Measurements from ENCODE around the gene METAP1D. TPM values are rescaled to one million over a fixed set of nuclear protein-coding genes. Genes with fewer than 3 reads are reported as not detected.
"Not testable (repeated sequence)": the region's sequence is repeated elsewhere in the genome, so short reads cannot be mapped to it uniquely, and the experiment has no call there.

Gene METAP1D
- total and polyA plus RNA-seq, 2 experiments from 2014 or later, result 4.1 to 6.9 TPM

DNA sequence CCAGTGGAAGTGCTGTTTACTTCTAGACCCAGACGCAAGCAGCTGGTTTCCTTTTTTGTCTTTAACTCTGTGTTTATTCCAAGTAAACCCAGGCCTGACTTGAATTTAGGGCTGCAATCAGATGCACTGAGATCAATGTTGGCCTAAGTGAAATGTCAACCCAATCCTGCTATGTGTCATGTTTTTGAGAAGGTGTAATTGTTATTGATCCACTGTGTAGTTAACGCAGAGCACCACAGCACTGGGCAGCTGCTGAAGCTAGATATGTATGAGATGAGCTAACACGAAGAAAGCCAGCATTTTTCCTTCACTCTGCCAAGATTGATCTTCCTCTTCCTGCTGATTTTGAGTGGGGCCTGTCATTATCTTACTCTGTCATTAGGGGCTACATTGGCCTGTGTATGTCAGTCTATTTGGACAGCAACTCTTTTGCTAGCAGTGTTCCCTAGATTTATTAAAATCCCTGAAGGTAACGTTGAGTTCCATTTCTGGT, 66.7 kb downstream of the METAP1D start:
- Histone ChIP-seq H3K9me2 (ENCODE audit: insufficient read depth) (no peaks in the 10 kb centered on the region), H3K27me3 (replicated peaks; ENCODE audit: insufficient read depth) (no peaks in the 10 kb centered on the region), H3K4me3 (no peak overlapping the region), H3K9ac (no peak overlapping the region), H3F3A (ENCODE audit: insufficient read depth) (no peaks in the 10 kb centered on the region), H4K20me1 (ENCODE audit: insufficient read depth) (no peaks in the 10 kb centered on the region), H3K4me2 (ENCODE audit: unreplicated experiment) (no peak overlapping the region), H2AFZ (no peak overlapping the region), H3K9me3 (ENCODE audit: low read depth) (no peaks in the 10 kb centered on the region), H3K36me3 (ENCODE audit: low read depth) (peaks cover 3% of the 10 kb centered on the region; the same call in 1 of the 2 replicates), H3K4me1 (ENCODE audit: insufficient read depth) (no peaks in the 10 kb centered on the region), H3K79me2 (ENCODE audit: insufficient read depth) (no peaks in the 10 kb centered on the region), H3K27ac (no peak overlapping the region)
- no peak for DNase-seq
- TF ChIP-seq EZH2phosphoT487 (IDR thresholded peaks at IDR 0.05; ENCODE audit: insufficient read depth, low read depth) (no peak), EZH2 (IDR thresholded peaks at IDR 0.05; ENCODE audit: insufficient read depth, poor library complexity, severe bottlenecking) (no peak)
- in situ Hi-C loops (cut with MboI), result no loop called here
- 79 to 90% methylated on average over 4 of the region's 4 CpGs for WGBS, 2 experiments (ENCODE audit: low coverage in 1 of 2, low lambda C conversion rate in 2 of 2, missing lambda C conversion rate in 2 of 2)

DNA sequence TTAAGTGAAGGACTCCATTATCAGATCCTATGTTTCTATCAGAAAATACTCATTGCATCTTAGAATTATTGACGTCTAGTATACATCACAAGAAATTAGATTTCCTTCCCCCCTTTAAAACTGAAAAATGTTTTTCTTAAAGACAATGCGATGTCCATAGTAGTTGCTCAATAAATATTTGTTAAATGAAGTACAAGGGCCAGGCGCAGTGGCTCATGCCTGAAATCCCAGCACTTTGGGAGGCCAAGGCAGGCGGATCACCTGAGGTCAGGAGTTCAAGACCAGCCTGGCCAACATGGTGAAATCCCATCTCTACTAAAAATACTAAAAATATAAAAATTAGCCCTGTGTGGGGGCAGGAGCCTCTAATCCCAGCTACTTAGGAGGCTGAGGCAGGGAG, 68.2 kb downstream of the METAP1D start:
- H3K9me2 ChIP-seq (ENCODE audit: insufficient read depth); H3K4me2 ChIP-seq (ENCODE audit: unreplicated experiment); DNase-seq; H3F3A ChIP-seq (ENCODE audit: insufficient read depth); H3K27ac ChIP-seq; H3K4me3 ChIP-seq; H3K79me2 ChIP-seq (ENCODE audit: insufficient read depth); H3K36me3 ChIP-seq (ENCODE audit: low read depth); H3K9ac ChIP-seq; H2AFZ ChIP-seq; H3K27me3 ChIP-seq (replicated peaks; ENCODE audit: insufficient read depth); in situ Hi-C loops (cut with MboI); H3K4me1 ChIP-seq (ENCODE audit: insufficient read depth); H3K9me3 ChIP-seq (ENCODE audit: low read depth); H4K20me1 ChIP-seq (ENCODE audit: insufficient read depth): not testable (repeated sequence)
- WGBS, 2 experiments (ENCODE audit: low coverage in 1 of 2, low lambda C conversion rate in 2 of 2, missing lambda C conversion rate in 2 of 2), result 90 to 98% methylated on average over 4 of the region's 4 CpGs

DNA sequence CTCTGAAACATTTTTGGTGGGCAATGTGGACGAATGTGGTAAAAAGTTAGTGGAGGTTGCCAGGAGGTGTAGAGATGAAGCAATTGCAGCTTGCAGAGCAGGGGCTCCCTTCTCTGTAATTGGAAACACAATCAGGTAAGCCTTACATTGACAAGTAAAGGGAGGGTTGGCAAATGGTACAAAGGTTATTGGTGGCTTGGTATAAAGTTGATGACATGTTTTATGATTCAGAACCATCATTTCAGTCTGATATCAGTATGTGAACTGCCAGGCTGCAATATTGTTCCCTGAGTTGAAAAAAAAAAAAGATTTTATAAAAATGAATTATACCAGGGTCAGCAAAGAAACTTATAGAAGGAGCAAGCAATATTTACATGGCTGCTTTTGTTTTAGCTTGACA, 71.2 kb downstream of the METAP1D start:
- H3K4me3 ChIP-seq, result no peak overlapping the region

DNA sequence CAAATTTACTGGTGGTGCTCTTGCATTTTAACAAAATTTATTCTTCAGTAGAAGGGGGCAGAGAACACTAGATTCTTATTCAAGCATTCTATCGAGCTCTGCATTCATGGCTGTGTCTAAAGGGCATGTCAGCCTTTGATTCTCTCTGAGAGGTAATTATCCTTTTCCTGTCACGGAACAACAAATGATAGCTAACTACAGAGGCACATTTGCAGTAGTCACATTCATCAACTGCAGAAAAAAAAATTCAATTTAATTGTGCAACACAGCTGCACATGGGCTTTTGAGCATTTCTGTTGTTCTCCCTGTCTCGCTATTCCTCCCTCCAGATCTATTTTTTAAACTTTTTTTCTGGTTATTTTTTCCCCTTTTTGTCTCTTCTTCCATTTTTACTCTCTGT, 72.5 kb downstream of the METAP1D start:
- Histone ChIP-seq H3K4me2 (ENCODE audit: unreplicated experiment) (no peak overlapping the region), H4K20me1 (ENCODE audit: insufficient read depth) (no peaks in the 10 kb centered on the region), H3K9ac (no peak overlapping the region), H2AFZ (no peak overlapping the region), H3K27ac (no peak overlapping the region), H3K27me3 (replicated peaks; ENCODE audit: insufficient read depth) (no peaks in the 10 kb centered on the region), H3K4me3 (no peak overlapping the region), H3K79me2 (ENCODE audit: insufficient read depth) (no peaks in the 10 kb centered on the region), H3K9me2 (ENCODE audit: insufficient read depth) (no peaks in the 10 kb centered on the region), H3K36me3 (ENCODE audit: low read depth) (no peaks in the 10 kb centered on the region), H3K4me1 (ENCODE audit: insufficient read depth) (no peaks in the 10 kb centered on the region), H3K9me3 (ENCODE audit: low read depth) (no peaks in the 10 kb centered on the region), H3F3A (ENCODE audit: insufficient read depth) (no peaks in the 10 kb centered on the region)
- in situ Hi-C loops (cut with MboI), result no loop called here
- TF ChIP-seq EZH2 (IDR thresholded peaks at IDR 0.05; ENCODE audit: insufficient read depth, poor library complexity, severe bottlenecking) (no peak), EZH2phosphoT487 (IDR thresholded peaks at IDR 0.05; ENCODE audit: insufficient read depth, low read depth) (no peak)
- WGBS, 2 experiments (ENCODE audit: low coverage in 1 of 2, low lambda C conversion rate in 2 of 2, missing lambda C conversion rate in 2 of 2), result 95 to 98% methylated on average over 3 of the region's 3 CpGs
- no peak for DNase-seq

More for the DNA sequence above, 71.2 kb downstream of the METAP1D start:
- in situ Hi-C loops (cut with MboI), result no loop called here
- no peak overlapping the region for H3K4me2 ChIP-seq (ENCODE audit: unreplicated experiment)
- H3F3A ChIP-seq (ENCODE audit: insufficient read depth), result no peaks in the 10 kb centered on the region
- DNase-seq, result no peak
- H3K9me2 ChIP-seq (ENCODE audit: insufficient read depth), result no peaks in the 10 kb centered on the region
- H3K4me1 ChIP-seq (ENCODE audit: insufficient read depth), result no peaks in the 10 kb centered on the region
- H3K27ac ChIP-seq, result no peak overlapping the region
- 92 to 95% methylated on average over 1 of the region's 1 CpG for WGBS, 2 experiments (ENCODE audit: low coverage in 1 of 2, low lambda C conversion rate in 2 of 2, missing lambda C conversion rate in 2 of 2)
- H3K9me3 ChIP-seq (ENCODE audit: low read depth), result no peaks in the 10 kb centered on the region
- no peaks in the 10 kb centered on the region for H3K27me3 ChIP-seq (replicated peaks; ENCODE audit: insufficient read depth)
- no peak overlapping the region for H2AFZ ChIP-seq
- no peaks in the 10 kb centered on the region for H4K20me1 ChIP-seq (ENCODE audit: insufficient read depth)
- H3K79me2 ChIP-seq (ENCODE audit: insufficient read depth), result no peaks in the 10 kb centered on the region
- no peaks in the 10 kb centered on the region for H3K36me3 ChIP-seq (ENCODE audit: low read depth)
- TF ChIP-seq EZH2 (IDR thresholded peaks at IDR 0.05; ENCODE audit: insufficient read depth, poor library complexity, severe bottlenecking), result no peak
- no peak for TF ChIP-seq EZH2phosphoT487 (IDR thresholded peaks at IDR 0.05; ENCODE audit: insufficient read depth, low read depth)
- H3K9ac ChIP-seq, result no peak overlapping the region

DNA sequence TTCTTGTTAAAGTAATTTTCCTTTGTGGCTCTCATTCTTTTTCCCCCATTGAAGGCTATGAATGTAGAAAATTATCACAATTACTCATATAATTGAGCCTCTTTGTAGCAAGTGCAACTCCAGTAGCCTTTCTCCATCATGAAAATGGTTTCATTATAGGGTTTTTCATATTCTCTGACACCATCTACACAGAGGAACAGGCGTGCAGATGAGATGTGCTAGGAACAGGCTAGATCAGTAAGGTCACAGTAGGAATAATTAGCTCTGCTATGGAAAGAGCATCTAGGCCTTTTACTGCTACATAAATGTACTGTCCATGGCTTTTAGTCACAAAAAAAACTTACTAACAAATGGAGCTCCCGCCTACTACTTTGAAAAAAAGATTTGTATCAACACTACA, 73.0 kb downstream of the METAP1D start:
- H3K9ac ChIP-seq, result no peak overlapping the region
- H3K27ac ChIP-seq, result no peak overlapping the region
- no peaks in the 10 kb centered on the region for H3F3A ChIP-seq (ENCODE audit: insufficient read depth)
- H3K9me3 ChIP-seq (ENCODE audit: low read depth), result no peaks in the 10 kb centered on the region
- no peaks in the 10 kb centered on the region for H3K4me1 ChIP-seq (ENCODE audit: insufficient read depth)
- 92 to 96% methylated on average over 2 of the region's 2 CpGs for WGBS, 2 experiments (ENCODE audit: low coverage in 1 of 2, low lambda C conversion rate in 2 of 2, missing lambda C conversion rate in 2 of 2)
- H3K9me2 ChIP-seq (ENCODE audit: insufficient read depth), result no peaks in the 10 kb centered on the region
- no peaks in the 10 kb centered on the region for H3K27me3 ChIP-seq (replicated peaks; ENCODE audit: insufficient read depth)
- in situ Hi-C loops (cut with MboI), result no loop called here
- H3K4me3 ChIP-seq, result no peak overlapping the region
- no peak for DNase-seq
- no peak for TF ChIP-seq EZH2 (IDR thresholded peaks at IDR 0.05; ENCODE audit: insufficient read depth, poor library complexity, severe bottlenecking)
- no peak for TF ChIP-seq EZH2phosphoT487 (IDR thresholded peaks at IDR 0.05; ENCODE audit: insufficient read depth, low read depth)
- no peaks in the 10 kb centered on the region for H3K36me3 ChIP-seq (ENCODE audit: low read depth)
- no peak overlapping the region for H3K4me2 ChIP-seq (ENCODE audit: unreplicated experiment)
- H2AFZ ChIP-seq, result no peak overlapping the region
- H3K79me2 ChIP-seq (ENCODE audit: insufficient read depth), result no peaks in the 10 kb centered on the region
- H4K20me1 ChIP-seq (ENCODE audit: insufficient read depth), result no peaks in the 10 kb centered on the region

All from GM23248 (cell line).